Esophagus squamous epithelium (tissue), 4 donors: ENCODE data around the gene FOXJ3.

Source experiments
- POLR2A ChIP-seq, 4 donors: fragments of 450-650 bp; IDR thresholded peaks; one replicate each; pipeline ENCODE4 v1.6.1; 2017; ENCODE audit warnings: antibody characterized with exemption in 4 of 4, mild to moderate bottlenecking in 4 of 4, moderate library complexity in 3 of 4
- TF ChIP-seq, protein P1 (sequence below), 6 experiments: fragments of 450-650 bp in 4 of 6; fragments of 200-600 bp in 2 of 6; sonication (generic) in 2 of 6; IDR thresholded peaks; one replicate each; pipeline ENCODE4 v1.5.1; 2016 to 2019; ENCODE audit warnings: antibody characterized with exemption in 6 of 6, mild to moderate bottlenecking in 4 of 6, moderate library complexity in 4 of 6

DNA sequence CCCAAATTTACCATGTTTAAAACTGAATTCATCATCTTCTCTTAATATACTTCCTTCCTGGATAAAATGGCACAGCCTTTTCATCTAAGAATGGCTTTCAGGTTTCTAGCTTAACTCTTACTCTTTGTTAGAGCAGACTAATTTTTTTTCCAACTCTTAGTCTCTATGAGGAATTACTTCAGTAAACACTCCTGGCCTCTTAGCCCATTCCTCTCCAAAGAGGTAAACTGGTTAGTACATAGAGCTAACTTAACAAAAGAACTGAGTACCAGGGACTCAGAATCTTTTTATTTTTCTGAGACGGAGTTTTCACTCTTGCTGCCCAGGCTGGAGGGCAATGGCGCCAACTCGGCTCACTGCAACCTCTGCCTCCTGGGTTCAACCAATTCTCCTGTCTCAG lies 21.1 kb downstream of the FOXJ3 start:
- no peak for TF ChIP-seq POLR2A (IDR thresholded peaks at IDR 0.05)
- TF ChIP-seq, protein P1, sequence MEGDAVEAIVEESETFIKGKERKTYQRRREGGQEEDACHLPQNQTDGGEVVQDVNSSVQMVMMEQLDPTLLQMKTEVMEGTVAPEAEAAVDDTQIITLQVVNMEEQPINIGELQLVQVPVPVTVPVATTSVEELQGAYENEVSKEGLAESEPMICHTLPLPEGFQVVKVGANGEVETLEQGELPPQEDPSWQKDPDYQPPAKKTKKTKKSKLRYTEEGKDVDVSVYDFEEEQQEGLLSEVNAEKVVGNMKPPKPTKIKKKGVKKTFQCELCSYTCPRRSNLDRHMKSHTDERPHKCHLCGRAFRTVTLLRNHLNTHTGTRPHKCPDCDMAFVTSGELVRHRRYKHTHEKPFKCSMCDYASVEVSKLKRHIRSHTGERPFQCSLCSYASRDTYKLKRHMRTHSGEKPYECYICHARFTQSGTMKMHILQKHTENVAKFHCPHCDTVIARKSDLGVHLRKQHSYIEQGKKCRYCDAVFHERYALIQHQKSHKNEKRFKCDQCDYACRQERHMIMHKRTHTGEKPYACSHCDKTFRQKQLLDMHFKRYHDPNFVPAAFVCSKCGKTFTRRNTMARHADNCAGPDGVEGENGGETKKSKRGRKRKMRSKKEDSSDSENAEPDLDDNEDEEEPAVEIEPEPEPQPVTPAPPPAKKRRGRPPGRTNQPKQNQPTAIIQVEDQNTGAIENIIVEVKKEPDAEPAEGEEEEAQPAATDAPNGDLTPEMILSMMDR (IDR thresholded peaks at IDR 0.05) = no peak
